Measurements from ENCODE around the gene PHLPP1. TPM values are rescaled to one million over a fixed set of nuclear protein-coding genes. Genes with fewer than 3 reads are reported as not detected.
A peak's percentile ranks its signal among the peaks of the same experiment; 100 is the strongest.

PHLPP1 gene
- total RNA-seq, 4 donors from 2014 or later: 17.7 to 29.5 (median 25.5) TPM

DNA sequence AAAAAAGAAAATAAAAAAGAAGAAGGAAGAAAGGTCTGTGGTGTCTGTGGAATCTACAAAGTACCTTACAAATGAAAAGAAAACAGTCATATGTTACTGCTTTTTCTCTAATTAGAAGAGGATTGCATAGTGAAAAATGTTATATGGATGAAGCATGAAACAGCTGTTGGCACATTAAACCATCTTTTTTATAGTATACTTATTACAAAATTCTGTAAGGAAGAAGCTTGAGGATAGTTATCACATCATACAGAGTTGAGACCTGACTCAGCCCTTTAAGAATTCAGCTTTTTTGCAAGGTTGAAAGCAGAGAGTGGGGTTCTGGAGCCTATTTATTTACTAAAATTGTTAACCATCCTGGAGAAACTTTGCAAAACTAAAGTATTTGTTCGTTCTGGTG lies 222.7 kb downstream of the PHLPP1 start:
- no peak for DNase-seq

DNA sequence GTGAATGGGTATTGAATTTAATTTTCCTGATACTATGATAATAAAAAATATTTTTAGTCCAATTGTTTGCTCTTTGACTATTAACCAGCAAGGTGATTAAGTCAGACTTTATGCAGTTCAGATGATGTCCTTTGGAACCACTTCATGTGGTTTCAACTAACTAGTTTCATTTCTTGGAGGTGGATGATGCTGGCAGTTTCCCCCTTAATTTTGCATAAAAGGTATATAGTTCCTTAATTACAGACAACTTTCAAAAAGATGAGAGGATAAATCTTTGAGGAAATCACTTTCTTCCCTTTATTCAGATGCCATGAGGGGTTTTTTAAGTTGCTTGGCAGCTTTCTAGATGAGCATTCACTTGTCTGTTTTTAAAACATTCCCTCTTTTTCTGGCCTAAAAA lies 223.1 kb downstream of the PHLPP1 start:
- no peak for DNase-seq
- in situ Hi-C loops (cut with MboI; ENCODE audit: low pct_ligation_motif_present in 1 of 4, low pct_unique_long_range_greater_than_20kb in 1 of 4, low sequenced_read_pairs in 3 of 4): no loop called here
- Histone ChIP-seq H3K27me3 (no peaks in the 10 kb centered on the region), H3K27ac (peak overlapping the region in 1 of 4 donors; percentile 9), H3K36me3 (no peaks in the 10 kb centered on the region), H3K4me1 (peaks cover 0 to 26% (median 8%) of the 10 kb centered on the region in 4 donors), H3K9me3 (no peaks in the 10 kb centered on the region), H3K4me3 (no peak overlapping the region)
- intact Hi-C loops (cut with DNase I; ENCODE audit: low total_unique reads): no loop called here
- no peak for TF ChIP-seq POLR2A (IDR thresholded peaks at IDR 0.05)
- TF ChIP-seq EP300 (IDR thresholded peaks at IDR 0.05; ENCODE audit: low read depth): no peak
- no peak for TF ChIP-seq POLR2AphosphoS5 (IDR thresholded peaks at IDR 0.05)
- TF ChIP-seq, protein P1, sequence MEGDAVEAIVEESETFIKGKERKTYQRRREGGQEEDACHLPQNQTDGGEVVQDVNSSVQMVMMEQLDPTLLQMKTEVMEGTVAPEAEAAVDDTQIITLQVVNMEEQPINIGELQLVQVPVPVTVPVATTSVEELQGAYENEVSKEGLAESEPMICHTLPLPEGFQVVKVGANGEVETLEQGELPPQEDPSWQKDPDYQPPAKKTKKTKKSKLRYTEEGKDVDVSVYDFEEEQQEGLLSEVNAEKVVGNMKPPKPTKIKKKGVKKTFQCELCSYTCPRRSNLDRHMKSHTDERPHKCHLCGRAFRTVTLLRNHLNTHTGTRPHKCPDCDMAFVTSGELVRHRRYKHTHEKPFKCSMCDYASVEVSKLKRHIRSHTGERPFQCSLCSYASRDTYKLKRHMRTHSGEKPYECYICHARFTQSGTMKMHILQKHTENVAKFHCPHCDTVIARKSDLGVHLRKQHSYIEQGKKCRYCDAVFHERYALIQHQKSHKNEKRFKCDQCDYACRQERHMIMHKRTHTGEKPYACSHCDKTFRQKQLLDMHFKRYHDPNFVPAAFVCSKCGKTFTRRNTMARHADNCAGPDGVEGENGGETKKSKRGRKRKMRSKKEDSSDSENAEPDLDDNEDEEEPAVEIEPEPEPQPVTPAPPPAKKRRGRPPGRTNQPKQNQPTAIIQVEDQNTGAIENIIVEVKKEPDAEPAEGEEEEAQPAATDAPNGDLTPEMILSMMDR (IDR thresholded peaks at IDR 0.05): no peak

More for the DNA sequence above, 222.7 kb downstream of the PHLPP1 start:
- no peaks in the 10 kb centered on the region for H3K27me3 ChIP-seq
- in situ Hi-C loops (cut with MboI; ENCODE audit: low pct_ligation_motif_present in 1 of 4, low pct_unique_long_range_greater_than_20kb in 1 of 4, low sequenced_read_pairs in 3 of 4): no loop called here
- no peaks in the 10 kb centered on the region for H3K9me3 ChIP-seq
- no peaks in the 10 kb centered on the region for H3K36me3 ChIP-seq
- intact Hi-C loops (cut with DNase I; ENCODE audit: low total_unique reads): no loop called here
- H3K4me3 ChIP-seq: no peak overlapping the region
- TF ChIP-seq POLR2A (IDR thresholded peaks at IDR 0.05) (no peak), EP300 (IDR thresholded peaks at IDR 0.05; ENCODE audit: low read depth) (no peak), POLR2AphosphoS5 (IDR thresholded peaks at IDR 0.05) (no peak)
- TF ChIP-seq, protein P1 (IDR thresholded peaks at IDR 0.05): no peak
- 71 to 73% methylated on average over 1 of the region's 1 CpG for WGBS, 2 donors (ENCODE audit: low coverage in 1 of 2)
- H3K27ac ChIP-seq: no peak overlapping the region
- H3K4me1 ChIP-seq: peaks cover 0 to 26% (median 8%) of the 10 kb centered on the region in 4 donors

DNA sequence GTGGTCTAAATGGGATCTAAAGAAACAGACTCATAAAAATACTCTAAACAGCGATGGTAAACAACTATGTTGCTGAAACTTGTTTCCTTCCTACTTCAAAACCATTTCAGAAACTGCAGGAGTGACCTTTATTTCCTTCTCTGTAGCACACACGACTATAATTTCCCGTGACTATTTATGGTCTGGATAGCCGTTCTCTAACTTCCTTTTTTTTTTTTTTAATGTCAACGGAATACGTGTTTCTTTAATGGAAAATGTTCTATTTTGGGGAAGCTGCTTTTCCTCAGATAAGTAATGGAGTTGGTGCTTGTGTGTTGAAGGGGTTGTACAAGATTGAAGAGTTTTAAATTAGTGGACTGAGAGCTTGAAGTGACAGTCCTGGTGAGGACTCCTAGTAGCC lies 224.1 kb downstream of the PHLPP1 start:
- peaks cover 0 to 26% (median 8%) of the 10 kb centered on the region in 4 donors for H3K4me1 ChIP-seq
- DNase-seq: no peak
- H3K27ac ChIP-seq: peak overlapping the region; percentile 7 to 44 (median 24)
- H3K9me3 ChIP-seq: no peaks in the 10 kb centered on the region
- H3K36me3 ChIP-seq: no peaks in the 10 kb centered on the region
- no peak for TF ChIP-seq POLR2A (IDR thresholded peaks at IDR 0.05)
- TF ChIP-seq EP300 (IDR thresholded peaks at IDR 0.05; ENCODE audit: low read depth): no peak
- no peak for TF ChIP-seq POLR2AphosphoS5 (IDR thresholded peaks at IDR 0.05)
- TF ChIP-seq, protein P1 (IDR thresholded peaks at IDR 0.05): no peak
- in situ Hi-C loops (cut with MboI; ENCODE audit: low pct_ligation_motif_present in 1 of 4, low pct_unique_long_range_greater_than_20kb in 1 of 4, low sequenced_read_pairs in 3 of 4): no loop called here
- intact Hi-C loops (cut with DNase I; ENCODE audit: low total_unique reads): no loop called here
- WGBS, 2 donors (ENCODE audit: low coverage in 1 of 2): 25 to 33% methylated on average over 6 of the region's 6 CpGs
- H3K4me3 ChIP-seq: no peak overlapping the region
- no peaks in the 10 kb centered on the region for H3K27me3 ChIP-seq

DNA sequence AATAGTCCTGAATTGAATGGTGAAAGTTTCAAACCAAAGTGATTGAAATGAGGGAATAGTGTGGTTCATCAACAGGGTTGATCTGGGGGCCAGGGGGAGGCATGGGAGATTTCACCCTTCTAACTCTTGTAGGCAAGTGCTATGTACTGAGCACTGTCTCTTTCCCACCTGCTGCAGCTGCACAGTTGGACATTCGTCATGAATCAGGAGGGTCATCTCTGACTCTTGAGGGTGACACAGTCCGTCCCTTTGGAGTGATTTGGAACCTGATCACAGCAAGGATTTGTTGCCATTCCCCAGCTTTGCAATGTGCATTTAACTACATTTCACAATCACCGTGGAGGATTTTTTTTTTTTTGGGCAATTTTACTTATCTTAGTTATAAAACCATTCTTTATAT lies 224.6 kb downstream of the PHLPP1 start:
- DNase-seq: no peak
- 85 to 95% methylated on average over 2 to 3 of the region's 3 CpGs for WGBS, 2 donors (ENCODE audit: low coverage in 1 of 2)
- Histone ChIP-seq H3K9me3 (no peaks in the 10 kb centered on the region), H3K4me1 (peaks cover 0 to 26% (median 8%) of the 10 kb centered on the region in 4 donors), H3K4me3 (no peak overlapping the region), H3K36me3 (no peaks in the 10 kb centered on the region), H3K27ac (peak overlapping the region in 2 of 4 donors; percentile 25 to 44), H3K27me3 (no peaks in the 10 kb centered on the region)
- intact Hi-C loops (cut with DNase I; ENCODE audit: low total_unique reads): no loop called here
- TF ChIP-seq EP300 (IDR thresholded peaks at IDR 0.05; ENCODE audit: low read depth) (no peak), POLR2A (IDR thresholded peaks at IDR 0.05) (no peak), POLR2AphosphoS5 (IDR thresholded peaks at IDR 0.05) (no peak)
- TF ChIP-seq, protein P1 (IDR thresholded peaks at IDR 0.05): no peak
- in situ Hi-C loops (cut with MboI; ENCODE audit: low pct_ligation_motif_present in 1 of 4, low pct_unique_long_range_greater_than_20kb in 1 of 4, low sequenced_read_pairs in 3 of 4): no loop called here
